ENCODE results near the gene RNF111. TPM values are rescaled to one million over a fixed set of nuclear protein-coding genes. Genes with fewer than 3 reads are reported as not detected.
"Not testable (repeated sequence)": the region's sequence is repeated elsewhere in the genome, so short reads cannot be mapped to it uniquely, and the experiment has no call there.

Gene RNF111
- total RNA-seq, 1 donor from 2014 or later, result 14.5 TPM

GRCh38 chr15:59115047-59115446 is 127.6 kb downstream of the RNF111 start:
- no peak for TF ChIP-seq CTCF (IDR thresholded peaks at IDR 0.05; ENCODE audit: insufficient read depth, low read length, severe bottlenecking)
- Histone ChIP-seq H3K4me3 (ENCODE audit: low read depth, low read length) (no peak overlapping the region), H3K27me3 (ENCODE audit: control insufficient read depth, insufficient read depth, low read length) (no peaks in the 10 kb centered on the region), H3K36me3 (ENCODE audit: control insufficient read depth, insufficient read depth, low read length) (peaks cover 1% of the 10 kb centered on the region)
- DNase-seq (ENCODE audit: low read depth) (no peak), FAIRE-seq (no peak)

GRCh38 chr15:59116141-59116540 is 128.7 kb downstream of the RNF111 start:
- H3K36me3 ChIP-seq (ENCODE audit: control insufficient read depth, insufficient read depth, low read length), result peaks cover 1% of the 10 kb centered on the region
- no peak for DNase-seq (ENCODE audit: low read depth)
- no peaks in the 10 kb centered on the region for H3K27me3 ChIP-seq (ENCODE audit: control insufficient read depth, insufficient read depth, low read length)
- TF ChIP-seq CTCF (IDR thresholded peaks at IDR 0.05; ENCODE audit: insufficient read depth, low read length, severe bottlenecking), result no peak
- H3K4me3 ChIP-seq (ENCODE audit: low read depth, low read length), result no peak overlapping the region
- no peak for FAIRE-seq

- H3K36me3 ChIP-seq (ENCODE audit: control insufficient read depth, insufficient read depth, low read length), result peaks cover 1% of the 10 kb centered on the region
Observed at GRCh38 chr15:59116771-59117170, 129.3 kb downstream of the RNF111 start.

GRCh38 chr15:59119625-59120024 is 132.2 kb downstream of the RNF111 start:
- no peak overlapping the region for H3K4me3 ChIP-seq (ENCODE audit: low read depth, low read length)
- no peak for FAIRE-seq
- peaks cover 1% of the 10 kb centered on the region for H3K36me3 ChIP-seq (ENCODE audit: control insufficient read depth, insufficient read depth, low read length)

More at GRCh38 chr15:59116771-59117170, 129.3 kb downstream of the RNF111 start:
- DNase-seq (ENCODE audit: low read depth), result no peak
- TF ChIP-seq CTCF (IDR thresholded peaks at IDR 0.05; ENCODE audit: insufficient read depth, low read length, severe bottlenecking), result no peak
- Histone ChIP-seq H3K27me3 (ENCODE audit: control insufficient read depth, insufficient read depth, low read length) (no peaks in the 10 kb centered on the region), H3K4me3 (ENCODE audit: low read depth, low read length) (no peak overlapping the region)
- no peak for FAIRE-seq

GRCh38 chr15:59120937-59121336 is 133.5 kb downstream of the RNF111 start:
- Histone ChIP-seq H3K27me3 (ENCODE audit: control insufficient read depth, insufficient read depth, low read length) (no peaks in the 10 kb centered on the region), H3K4me3 (ENCODE audit: low read depth, low read length) (no peak overlapping the region), H3K36me3 (ENCODE audit: control insufficient read depth, insufficient read depth, low read length) (peaks cover 1% of the 10 kb centered on the region)
- no peak for FAIRE-seq
- no peak for TF ChIP-seq CTCF (IDR thresholded peaks at IDR 0.05; ENCODE audit: insufficient read depth, low read length, severe bottlenecking)
- DNase-seq (ENCODE audit: low read depth), result no peak

More at GRCh38 chr15:59119625-59120024, 132.2 kb downstream of the RNF111 start:
- TF ChIP-seq CTCF (IDR thresholded peaks at IDR 0.05; ENCODE audit: insufficient read depth, low read length, severe bottlenecking), result no peak
- H3K27me3 ChIP-seq (ENCODE audit: control insufficient read depth, insufficient read depth, low read length), result no peaks in the 10 kb centered on the region
- no peak for DNase-seq (ENCODE audit: low read depth)

GRCh38 chr15:59124261-59124660 is 136.8 kb downstream of the RNF111 start:
- no peak for TF ChIP-seq CTCF (IDR thresholded peaks at IDR 0.05; ENCODE audit: insufficient read depth, low read length, severe bottlenecking)
- FAIRE-seq, result no peak
- no peaks in the 10 kb centered on the region for H3K36me3 ChIP-seq (ENCODE audit: control insufficient read depth, insufficient read depth, low read length)

GRCh38 chr15:59125683-59126082 is 138.2 kb downstream of the RNF111 start:
- not testable (repeated sequence) for H3K36me3 ChIP-seq (ENCODE audit: control insufficient read depth, insufficient read depth, low read length); FAIRE-seq

More at GRCh38 chr15:59124261-59124660, 136.8 kb downstream of the RNF111 start:
- Histone ChIP-seq H3K27me3 (ENCODE audit: control insufficient read depth, insufficient read depth, low read length) (no peaks in the 10 kb centered on the region), H3K4me3 (ENCODE audit: low read depth, low read length) (no peak overlapping the region)
- no peak for DNase-seq (ENCODE audit: low read depth)

GRCh38 chr15:59127255-59127654 is 139.8 kb downstream of the RNF111 start:
- DNase-seq (ENCODE audit: low read depth); H3K4me3 ChIP-seq (ENCODE audit: low read depth, low read length); FAIRE-seq; H3K36me3 ChIP-seq (ENCODE audit: control insufficient read depth, insufficient read depth, low read length); H3K27me3 ChIP-seq (ENCODE audit: control insufficient read depth, insufficient read depth, low read length): not testable (repeated sequence)

More at GRCh38 chr15:59125683-59126082, 138.2 kb downstream of the RNF111 start:
- H3K27me3 ChIP-seq (ENCODE audit: control insufficient read depth, insufficient read depth, low read length); H3K4me3 ChIP-seq (ENCODE audit: low read depth, low read length); DNase-seq (ENCODE audit: low read depth): not testable (repeated sequence)
